Right ventricle myocardium inferior (tissue), 1 donor: ENCODE results near the gene TOB1. TPM values are rescaled to one million over a fixed set of nuclear protein-coding genes. Genes with fewer than 3 reads are reported as not detected.
"Not testable (repeated sequence)": the region's sequence is repeated elsewhere in the genome, so short reads cannot be mapped to it uniquely, and the experiment has no call there.

Source experiments
- ATAC-seq: fragments of 200-7000 bp; cut with Tn5 transposase; one replicate; pipeline ENCODE4 v1.9.1; 2020; ENCODE audit warnings: mild to moderate bottlenecking, moderate library complexity
- DNase-seq: peaks from one replicate; pipeline ENCODE4 v3.0.0; 2021; ENCODE audit errors: missing footprints
- intact Hi-C: fragments of 100-400 bp; cut with DNase I; formaldehyde crosslinking; loops from one replicate; pipeline ENCODE4 v1.11.0; 2022
- total RNA-seq: library from RNA; stranded (reverse); fragmentation: NEBNext Ultra II Directional; extraction: Animal tissue kit (Norgen Biotek cat#: 25700); gene quantifications from one replicate; pipeline ENCODE4 v1.2.1, GENCODE V29; 2021
- donor health status: DM: no; HTN: yes; CAD: no; lungs with severe emphysema.

TOB1 gene
- total RNA-seq, 1 donor from 2014 or later = 83.3 TPM

DNA sequence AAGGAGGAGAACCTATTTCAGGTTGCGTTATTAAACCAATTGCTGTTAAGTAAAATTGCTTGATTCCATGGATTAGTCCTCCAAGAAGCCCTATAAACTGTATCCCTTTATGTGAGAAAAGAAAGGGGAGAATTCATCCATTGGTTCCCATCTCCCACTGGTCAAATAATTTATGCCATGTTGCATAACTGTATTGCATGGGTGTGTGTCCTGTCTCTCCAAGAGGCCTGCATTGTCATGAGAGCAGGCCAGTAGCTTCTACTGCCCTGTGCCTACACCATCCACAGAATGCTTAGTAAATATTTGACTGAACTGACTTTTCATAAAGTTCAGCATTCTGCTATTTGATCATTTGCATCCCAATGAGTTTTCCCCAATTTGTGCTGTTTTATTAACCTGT is 11.7 kb upstream of the TOB1 start:
- DNase-seq = no peak
- intact Hi-C loops = no loop called here
- ATAC-seq = no peak

DNA sequence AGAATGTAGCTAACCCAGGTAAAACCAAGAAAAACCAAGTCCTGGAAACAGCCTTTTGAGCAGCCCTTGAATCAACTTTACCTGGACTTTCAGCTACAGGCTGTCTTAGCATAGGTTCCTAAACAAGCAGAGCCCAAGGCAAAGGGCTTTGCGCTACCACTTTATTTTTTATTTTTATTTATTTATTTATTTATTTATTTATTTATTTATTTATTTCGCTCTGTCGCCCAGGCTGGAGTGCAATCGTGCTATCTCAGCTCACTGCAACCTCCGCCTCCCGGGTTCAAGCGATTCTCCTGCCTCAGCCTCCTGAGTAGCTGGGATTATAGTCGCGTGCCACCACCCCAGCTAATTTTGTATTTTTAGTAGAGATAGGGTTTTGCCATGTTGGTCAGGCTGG is 10.9 kb upstream of the TOB1 start:
- intact Hi-C loops, DNase-seq, ATAC-seq: not testable (repeated sequence)

DNA sequence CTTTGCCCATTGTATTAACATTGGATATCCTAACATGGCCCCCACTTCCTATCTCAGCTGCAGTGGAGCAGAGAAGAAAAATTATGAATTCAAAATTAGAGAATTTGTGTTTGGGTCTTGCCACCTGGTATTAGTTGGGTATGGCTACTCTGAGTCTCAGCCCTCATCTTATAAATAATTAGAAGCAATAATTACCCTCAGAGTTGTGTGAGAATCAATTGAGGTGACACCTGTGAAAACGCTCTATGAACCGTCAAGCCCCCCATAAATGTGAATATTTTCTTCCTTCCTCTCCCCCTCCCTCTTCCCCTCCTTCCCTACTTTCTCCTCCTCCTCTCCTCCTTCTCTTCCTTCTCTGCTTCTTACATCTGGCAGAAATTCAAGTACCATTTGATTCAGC is 8.9 kb upstream of the TOB1 start:
- no peak for DNase-seq
- intact Hi-C loops = no loop called here
- ATAC-seq = no peak

DNA sequence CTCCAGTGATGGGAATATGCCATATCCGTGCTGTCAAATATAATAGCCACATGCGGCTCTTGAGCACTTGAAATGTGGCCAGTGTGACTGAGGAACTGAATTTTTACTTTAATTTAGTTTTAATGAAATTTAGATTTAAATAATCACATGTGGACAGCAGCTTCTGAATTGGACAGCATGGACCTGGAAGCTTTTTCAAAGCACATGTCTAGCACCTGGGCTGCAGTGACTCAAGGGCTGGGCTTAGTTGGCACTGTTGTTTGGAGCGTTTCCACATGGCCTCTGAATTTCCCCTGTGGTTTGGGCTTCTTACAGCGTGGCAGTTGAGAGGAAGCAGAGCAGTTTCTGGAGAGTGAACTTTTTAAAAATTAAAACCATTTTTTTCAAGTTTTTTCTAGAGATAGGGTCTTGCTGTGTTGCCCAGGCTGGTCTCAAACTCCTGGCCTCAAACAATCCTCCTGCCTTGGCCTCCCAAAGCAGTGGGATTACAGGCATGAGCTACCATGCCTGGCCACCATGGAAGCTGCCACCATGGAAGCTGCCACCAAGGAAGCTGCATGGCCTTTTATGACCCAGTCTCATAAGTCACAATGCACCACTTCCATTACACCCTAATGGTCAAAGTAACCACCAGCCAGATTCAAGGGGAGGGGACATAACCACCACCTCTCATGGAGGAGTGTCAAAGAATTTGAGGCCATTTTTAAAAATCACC is 6.7 kb upstream of the TOB1 start:
- ATAC-seq = peak; percentile 62
- DNase-seq = no peak
- intact Hi-C loops = loop anchor here (1.0 kb wide), 1 partner anchor 11 kb away; no protein-coding TSS in a partner anchor

DNA sequence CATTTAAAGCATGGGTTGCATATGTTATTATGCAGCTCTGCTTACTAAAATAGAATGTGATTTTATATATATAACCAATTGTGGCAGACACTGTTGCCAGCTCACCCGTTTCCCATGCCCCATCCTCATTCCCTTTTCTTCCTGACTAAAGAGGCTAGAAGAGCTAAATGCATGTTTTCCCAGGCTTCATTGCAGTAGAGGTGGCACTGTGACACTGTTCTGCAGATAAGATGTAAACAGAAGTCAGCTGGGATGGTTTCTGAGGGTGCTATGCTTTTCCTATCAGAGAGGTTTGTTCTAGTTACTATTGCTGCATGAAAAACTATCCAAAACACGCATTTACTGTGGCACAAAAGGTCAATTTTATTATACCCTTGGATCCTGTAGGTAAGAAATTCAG is 5.7 kb upstream of the TOB1 start:
- intact Hi-C loops = loop anchor here (1.0 kb wide), 1 partner anchor 12 kb away; no protein-coding TSS in a partner anchor
- ATAC-seq = no peak

DNA sequence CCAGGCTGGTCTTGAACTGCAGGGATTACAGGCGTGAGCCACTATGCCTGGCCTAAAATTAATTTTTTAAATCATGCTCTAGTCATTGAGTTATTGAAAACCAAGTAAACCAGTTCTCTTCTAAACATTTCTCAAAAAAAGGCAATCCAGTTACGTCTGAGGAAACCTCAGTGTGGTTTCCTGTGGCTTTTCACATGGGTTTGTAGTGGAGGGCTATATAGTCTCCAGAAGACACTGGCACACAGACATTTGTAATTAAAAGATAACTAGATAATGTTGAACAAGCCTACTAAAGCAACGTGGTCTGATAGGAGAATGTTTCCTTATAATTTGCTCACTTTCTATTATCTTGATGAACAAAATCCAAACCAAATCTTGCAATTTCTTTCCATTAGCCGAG is 5.2 kb upstream of the TOB1 start:
- no peak for ATAC-seq
- no peak for DNase-seq
- intact Hi-C loops = no loop called here

More for the DNA sequence above, 5.7 kb upstream of the TOB1 start:
- DNase-seq = no peak

DNA sequence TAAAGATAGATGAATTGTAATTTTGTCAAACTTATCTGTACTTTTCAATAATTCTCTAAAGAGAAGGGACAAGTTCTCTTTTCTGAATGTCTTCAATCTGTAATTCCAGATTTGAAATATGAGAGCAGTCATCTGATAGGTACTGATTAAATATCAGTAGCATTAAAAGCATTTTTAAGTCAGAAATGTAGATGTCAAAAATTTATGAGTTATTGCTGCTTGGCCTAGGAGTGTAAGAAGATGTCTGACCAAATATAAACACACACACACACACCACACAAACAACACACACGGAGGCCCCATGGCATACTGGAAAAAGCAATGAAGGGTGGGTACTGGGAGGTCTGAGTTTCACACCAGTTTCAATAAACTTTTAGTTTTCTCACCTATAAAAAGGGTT is 2.4 kb upstream of the TOB1 start:
- intact Hi-C loops = loop anchor here (5.0 to 10.0 kb wide), 2 partner anchors 39 to 286 kb away; partner anchors contain the start of gene NME1

DNA sequence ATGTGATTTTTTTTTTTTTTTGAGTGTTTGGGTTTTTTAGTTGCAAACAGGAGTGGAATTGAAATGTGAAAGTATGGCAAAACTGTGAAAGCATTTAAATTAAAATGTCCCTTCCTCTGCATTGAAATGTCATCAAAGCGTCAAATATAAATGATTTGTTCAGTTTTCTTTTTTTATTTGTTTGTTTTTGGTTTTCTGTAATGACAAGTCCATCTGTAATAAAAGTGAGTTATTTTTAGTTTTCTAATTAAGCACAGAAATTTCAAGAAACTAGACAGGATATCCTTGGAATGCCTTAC is 1.9 kb upstream of the TOB1 start:
- intact Hi-C loops = loop anchor here (5.0 to 10.0 kb wide), 2 partner anchors 39 to 287 kb away; partner anchors contain the start of gene NME1
- ATAC-seq (no peak), DNase-seq (no peak)

More for the DNA sequence above, 2.4 kb upstream of the TOB1 start:
- DNase-seq (no peak), ATAC-seq (no peak)

DNA sequence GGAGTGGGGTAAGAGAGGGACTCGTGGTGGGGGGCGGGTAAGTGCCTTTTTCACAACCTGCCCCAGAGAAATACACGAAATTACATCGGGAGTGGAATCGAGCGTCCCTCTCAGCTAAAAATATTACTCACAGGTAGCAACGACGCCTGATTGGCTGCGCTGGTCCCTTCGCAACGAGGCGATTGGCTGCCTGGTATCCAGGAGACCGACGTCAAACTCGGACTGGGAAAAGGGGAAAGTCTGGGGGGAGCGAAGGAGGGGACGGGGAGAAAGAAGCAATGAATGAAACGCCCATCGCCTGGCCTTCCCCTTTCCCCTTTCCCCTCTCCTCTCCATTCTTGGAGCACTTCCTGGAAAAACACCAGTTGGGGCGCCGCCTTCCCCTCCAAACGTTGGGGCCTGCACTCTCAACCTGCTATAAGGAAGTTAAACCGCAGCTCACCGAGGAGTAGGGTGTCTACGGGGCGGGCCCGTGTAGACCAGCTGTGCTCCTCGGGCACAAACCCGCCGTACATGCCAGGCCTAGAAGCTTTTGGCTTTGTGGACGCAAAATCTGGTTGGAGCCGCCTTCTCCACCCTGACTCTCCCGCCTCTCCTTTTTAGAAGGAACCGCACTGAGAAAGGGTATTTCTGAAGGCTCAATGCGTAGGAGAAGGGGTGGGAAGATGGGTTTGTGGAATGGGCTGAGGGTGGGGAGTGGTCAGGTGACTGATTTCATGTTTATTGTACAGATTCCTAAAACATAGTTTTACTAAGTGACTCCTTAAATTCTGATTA is 1.4 kb upstream of the TOB1 start:
- DNase-seq = peak; percentile 96
- ATAC-seq = peak; percentile 75
- intact Hi-C loops = loop anchor here (2.0 to 10.0 kb wide), 4 partner anchors 40 to 287 kb away; partner anchors contain the start of gene NME1

DNA sequence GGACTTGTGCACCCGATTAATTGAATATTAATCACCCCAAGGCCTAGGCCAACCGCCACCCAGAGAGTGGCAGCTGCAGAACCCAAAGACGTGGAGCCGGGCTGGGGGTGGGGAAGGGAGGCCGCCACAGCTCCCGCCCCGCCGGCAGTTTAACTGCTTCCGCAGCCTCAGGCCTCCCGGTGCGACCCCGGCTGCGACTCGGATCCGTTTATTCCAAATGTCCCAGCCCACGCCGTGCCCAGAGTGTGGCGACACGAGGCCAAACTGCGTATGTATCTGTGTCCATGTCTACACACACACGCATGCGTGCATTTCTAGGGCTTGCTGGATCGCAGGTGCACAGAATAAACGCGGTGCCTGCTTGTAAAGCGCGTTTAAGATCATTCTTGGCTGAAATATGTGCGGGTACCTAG is 802 bp upstream of the TOB1 start:
- peak; percentile 11 for ATAC-seq
- intact Hi-C loops = loop anchor here (1.0 to 10.0 kb wide), 5 partner anchors 40 to 288 kb away; partner anchors contain the start of gene NME1

DNA sequence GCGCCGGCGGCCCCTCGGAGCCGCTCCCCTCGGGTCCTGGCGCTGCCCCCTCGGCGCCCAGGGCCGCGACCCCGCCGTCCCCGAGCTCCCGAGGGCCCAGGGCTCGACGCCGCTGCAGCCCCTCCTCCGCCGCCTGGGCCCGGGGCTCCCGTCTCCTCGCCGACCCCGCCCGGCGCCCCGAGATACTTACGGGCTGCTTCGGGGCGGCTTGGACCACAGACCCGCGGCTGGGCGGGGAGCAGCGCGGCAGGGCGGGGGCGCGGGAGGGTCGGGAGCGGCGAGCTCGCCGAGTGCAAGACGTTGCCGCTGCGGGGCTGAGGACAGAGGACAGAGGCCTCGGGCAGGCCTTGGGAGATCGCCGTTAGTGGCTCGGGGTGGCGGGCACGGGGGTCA is 290 bp downstream of the TOB1 start:
- DNase-seq = no peak
- intact Hi-C loops = loop anchor here (1.0 to 10.0 kb wide), 5 partner anchors 41 to 289 kb away; partner anchors contain the start of gene NME1
- ATAC-seq = no peak

More for the DNA sequence above, 802 bp upstream of the TOB1 start:
- no peak for DNase-seq

DNA sequence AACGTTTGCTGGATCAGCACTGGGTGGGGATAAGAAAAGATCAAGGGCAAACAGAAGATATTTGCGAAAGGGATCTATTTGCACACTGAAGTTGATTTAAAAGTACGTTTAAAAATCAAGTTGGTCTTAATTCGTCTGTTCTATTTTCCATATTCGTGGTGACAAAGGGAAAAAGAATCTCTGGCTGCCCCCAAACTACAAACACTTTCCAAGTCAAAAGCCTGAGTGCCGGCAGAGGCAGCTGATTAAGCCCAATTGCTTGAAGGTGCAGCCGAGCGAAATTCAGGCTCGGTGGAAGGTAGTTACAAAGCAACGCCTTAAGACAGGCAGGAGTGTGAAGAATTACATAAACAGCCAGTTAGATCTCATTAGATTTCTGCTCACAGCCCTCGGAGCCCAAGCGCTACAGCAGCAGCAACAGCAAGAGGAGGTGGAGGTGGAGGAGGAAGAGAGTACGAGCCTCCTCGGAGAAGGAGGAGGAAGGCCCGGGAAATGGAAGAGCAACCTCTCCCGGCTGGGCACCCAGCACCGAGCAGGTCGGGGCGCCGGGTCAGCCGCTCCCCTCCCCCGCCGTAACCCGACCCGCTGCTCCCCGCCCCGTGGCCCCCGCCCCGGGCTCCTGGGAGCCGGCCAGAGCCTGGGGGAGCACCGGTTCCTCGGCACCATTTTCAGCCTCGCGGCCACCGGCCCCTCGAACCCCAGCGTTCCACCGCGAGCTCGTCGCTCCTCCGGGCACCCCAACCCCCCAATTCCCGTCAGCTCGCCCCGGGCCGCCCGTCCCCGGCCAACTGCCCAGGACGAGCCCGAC is 890 bp downstream of the TOB1 start:
- DNase-seq (no peak), ATAC-seq (peak; percentile 6)
- intact Hi-C loops = loop anchor here (5.0 to 10.0 kb wide), 2 partner anchors 42 to 290 kb away; partner anchors contain the start of gene NME1

DNA sequence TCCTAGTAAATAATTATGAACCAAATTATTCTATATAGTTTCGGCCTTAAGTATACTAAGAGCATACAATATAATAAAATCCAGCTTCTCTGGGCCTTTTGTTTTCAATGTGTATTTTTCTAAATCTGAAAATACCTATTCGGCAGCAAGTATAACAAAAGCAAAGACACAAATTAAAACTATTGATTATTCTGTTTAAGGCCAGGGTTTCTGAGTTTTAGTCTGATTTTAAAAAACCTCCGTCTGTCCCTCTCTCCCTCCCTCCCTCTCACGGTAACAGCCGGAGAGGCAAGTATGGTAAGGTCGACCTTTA is 1.5 kb downstream of the TOB1 start:
- DNase-seq = no peak
- no peak for ATAC-seq
- intact Hi-C loops = loop anchor here (5.0 to 10.0 kb wide), 2 partner anchors 43 to 290 kb away; partner anchors contain the start of gene NME1

DNA sequence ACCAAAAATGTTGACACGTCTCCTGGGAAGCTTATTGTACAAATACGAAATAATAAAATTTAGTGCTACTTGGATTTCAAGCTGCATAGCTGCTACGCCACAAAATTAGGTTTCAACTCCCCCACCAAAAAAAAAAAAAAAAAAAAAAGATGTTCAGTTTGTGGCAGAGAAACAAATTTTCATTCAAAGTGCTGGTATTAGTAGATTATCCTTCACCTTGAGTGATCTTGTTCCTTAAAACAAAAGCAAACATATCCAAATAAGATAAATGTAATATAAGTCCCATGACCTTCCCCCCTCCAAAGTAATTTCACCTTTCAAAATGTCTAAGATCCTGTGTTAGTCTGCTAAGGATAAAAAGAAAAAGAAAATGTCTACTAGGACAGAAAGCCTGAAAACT is 2.2 kb downstream of the TOB1 start:
- intact Hi-C loops = loop anchor here (10.0 kb wide), 1 partner anchor 291 kb away; the partner anchor contains the start of gene NME1
- DNase-seq (no peak), ATAC-seq (no peak)

DNA sequence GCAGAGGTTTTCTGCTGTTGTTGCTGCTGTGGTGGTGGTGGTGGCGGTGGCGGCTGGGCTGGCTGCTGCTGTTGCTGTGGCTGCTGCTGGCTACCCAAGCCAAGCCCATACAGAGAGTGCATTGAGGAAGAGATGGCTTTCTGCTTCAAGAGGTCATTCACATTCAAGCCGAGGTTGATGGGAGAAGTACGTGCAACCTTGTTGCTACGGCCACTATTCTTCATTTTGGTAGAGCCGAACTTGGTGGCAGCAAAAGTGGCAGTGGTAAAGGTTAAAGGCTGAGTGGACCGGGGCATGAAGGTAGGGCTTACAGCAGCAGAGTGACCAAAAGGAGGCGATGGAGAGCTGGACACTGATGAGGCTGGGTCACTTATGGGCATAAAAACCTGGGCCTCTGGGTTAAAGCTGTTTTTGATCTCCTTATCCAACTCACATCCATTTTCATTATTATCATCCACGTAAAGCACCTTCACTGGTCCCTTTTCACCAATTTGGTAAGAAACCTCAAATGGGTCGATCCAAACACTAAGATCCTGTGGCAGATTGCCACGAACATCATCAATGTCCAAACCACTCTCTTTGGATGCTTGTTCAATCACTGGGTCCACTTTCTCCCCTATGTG is 2.8 kb downstream of the TOB1 start:
- no peak for DNase-seq
- intact Hi-C loops = loop anchor here (10.0 kb wide), 1 partner anchor 291 kb away; the partner anchor contains the start of gene NME1
- no peak for ATAC-seq

DNA sequence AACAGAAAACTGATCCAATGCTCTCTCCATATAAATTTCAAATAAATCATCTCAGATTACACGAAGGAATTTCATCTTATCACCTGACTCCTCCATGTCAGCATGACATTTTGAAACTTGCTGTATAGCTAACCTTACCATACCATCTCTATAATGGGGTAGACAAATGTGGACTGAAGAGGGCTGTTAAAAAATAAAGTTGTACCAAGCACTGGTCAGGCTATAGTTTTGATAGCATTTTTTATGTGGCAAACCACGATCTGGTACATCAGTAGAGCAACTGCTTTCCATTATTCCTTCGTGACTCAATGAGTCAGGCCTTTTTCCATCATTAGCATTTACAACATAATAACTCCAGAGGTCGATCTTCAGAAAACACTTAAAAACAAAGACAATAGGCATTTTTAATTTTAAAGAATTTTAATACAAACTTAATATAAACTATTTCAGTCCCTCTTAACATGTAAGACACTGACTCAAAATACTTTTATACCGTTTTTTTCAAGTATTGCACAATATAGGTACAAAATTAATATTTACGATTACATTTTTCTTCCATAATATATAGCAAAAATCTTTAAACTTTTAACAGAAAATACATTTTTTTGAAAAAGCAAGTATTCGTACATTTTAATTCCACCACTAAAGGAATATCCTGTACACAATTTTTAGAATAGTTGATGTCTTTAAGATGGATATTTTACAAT is 4.2 kb downstream of the TOB1 start:
- intact Hi-C loops = loop anchor here (10.0 kb wide), 1 partner anchor 293 kb away; the partner anchor contains the start of gene NME1
- ATAC-seq = no peak
- DNase-seq = no peak

DNA sequence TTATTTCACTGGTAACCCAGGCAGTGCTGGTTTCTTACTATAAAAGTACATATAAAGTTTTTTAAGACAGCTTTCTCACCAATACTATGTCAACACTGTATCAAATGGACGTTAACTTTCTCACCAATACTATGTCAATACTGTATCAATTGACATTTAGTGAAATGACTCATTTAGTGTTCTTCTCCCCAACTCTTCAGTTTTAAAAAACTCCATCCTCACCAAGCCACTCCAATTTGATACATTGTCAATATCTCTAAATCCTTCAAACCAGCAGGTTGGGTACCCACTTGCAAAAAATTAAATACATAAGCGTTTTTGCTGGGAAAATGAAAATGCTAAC is 4.8 kb downstream of the TOB1 start:
- ATAC-seq (no peak), DNase-seq (no peak)
- intact Hi-C loops = loop anchor here (10.0 kb wide), 1 partner anchor 293 kb away; the partner anchor contains the start of gene NME1

DNA sequence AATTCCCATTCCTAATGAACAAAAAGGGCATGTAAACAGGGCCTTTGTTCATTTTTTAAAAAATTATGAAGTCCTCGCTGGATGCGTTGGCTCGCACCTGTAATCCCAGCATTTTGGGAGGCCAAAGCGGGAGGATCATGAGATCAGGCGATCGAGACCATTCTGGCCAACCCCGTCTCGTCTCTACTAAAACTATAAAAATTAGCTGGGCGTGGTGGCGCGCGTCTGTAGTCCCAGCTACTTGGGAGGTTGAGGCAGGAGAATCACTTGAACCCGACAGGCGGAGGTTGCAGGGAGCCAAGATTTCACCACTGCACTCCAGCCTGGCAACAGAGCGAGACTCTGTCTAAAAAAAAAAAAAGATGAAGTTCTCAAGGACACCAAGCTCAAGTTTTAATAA is 6.4 kb downstream of the TOB1 start:
- not testable (repeated sequence) for ATAC-seq, DNase-seq
- intact Hi-C loops = loop anchor here (10.0 kb wide), 1 partner anchor 295 kb away; the partner anchor contains the start of gene NME1
